NCI-H187 treated with DMSO at 0.1 percent for 48 hours (cell line): ENCODE results near the gene TSC22D2.
"Not testable (repeated sequence)": the region's sequence is repeated elsewhere in the genome, so short reads cannot be mapped to it uniquely, and the experiment has no call there.

Experiments used
- DNase-seq: peaks from one replicate; lab custom pipeline; 2025; lab: John Stamatoyannopoulos, UW

The TSC22D2 gene

GRCh38 chr3:150490277-150490986 is 82.3 kb downstream of the TSC22D2 start:
- DNase-seq, result no peak

- no peak for DNase-seq
Measured at GRCh38 chr3:150494411-150494977, 86.4 kb downstream of the TSC22D2 start.

GRCh38 chr3:150495149-150495548 is 87.1 kb downstream of the TSC22D2 start:
- no peak for DNase-seq

DNA sequence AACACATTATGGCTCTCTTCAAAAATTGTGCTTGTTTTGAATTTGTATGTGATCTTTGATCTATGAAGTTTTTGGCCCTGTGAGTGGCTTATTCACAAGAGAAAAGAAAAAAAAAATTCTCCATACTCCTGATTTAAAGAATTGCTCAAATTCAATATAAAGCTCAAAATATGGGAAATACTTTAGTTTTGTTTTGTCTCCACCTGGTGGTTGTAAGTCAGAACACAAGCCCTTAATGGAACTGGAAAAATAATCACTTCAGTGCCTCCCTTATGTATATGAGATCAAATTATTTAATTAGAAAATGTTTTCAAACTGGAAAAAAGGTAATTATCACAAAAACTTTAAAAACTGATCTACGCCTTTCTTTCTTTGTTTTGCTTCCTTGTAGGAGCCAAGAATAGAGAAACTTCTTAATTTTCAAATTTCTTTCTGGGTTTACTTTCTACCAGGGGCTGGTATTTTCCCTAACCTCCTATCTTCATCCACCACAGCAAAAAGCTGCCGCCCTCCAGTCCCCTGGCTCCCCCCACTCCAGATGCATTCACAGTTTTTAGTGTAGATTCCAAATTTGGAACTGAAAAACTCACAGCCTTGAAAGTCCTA is 87.6 kb downstream of the TSC22D2 start:
- peak; percentile 15 for DNase-seq

GRCh38 chr3:150497956-150498355 is 89.9 kb downstream of the TSC22D2 start:
- DNase-seq, result no peak

DNA sequence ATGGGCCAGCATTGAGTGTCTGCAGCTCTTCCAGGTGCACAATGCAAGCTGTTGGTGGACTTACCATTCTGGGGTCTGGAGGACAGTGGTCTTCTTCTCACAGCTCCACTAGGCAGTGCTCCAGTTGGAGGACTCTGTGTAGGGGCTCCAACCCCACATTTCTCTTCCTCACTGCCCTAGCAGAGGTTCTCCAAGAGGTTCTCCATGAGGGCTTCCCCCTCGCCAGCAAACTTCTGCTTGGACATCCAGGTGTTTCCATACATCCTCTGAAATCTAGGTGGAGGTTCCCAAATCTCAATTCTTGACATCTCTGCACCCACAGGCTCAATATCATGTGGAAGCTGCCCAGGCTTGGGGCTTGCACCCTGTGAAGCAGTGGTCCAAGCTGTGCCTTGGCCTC is 92.9 kb downstream of the TSC22D2 start:
- DNase-seq, result not testable (repeated sequence)

GRCh38 chr3:150503402-150504099 is 95.5 kb downstream of the TSC22D2 start:
- DNase-seq, result no peak

DNA sequence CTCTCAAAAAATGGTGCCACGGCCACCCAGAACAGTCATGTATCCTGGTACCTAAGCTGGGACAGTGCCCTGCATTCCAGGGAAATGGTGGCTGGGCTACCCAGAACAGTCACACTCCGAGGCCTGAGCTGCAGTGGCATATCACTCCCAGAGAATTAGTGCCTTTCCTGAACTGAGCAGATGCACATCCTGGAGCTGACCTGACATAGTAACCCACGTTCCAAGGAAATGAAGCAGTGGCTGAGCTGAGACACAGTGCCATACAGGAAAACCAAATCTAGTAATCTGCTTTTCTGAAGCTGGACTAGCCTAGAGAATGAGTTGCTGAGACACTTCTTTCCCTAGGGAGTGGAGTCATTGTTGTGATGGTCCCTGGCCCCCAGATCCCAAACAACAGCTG is 96.4 kb downstream of the TSC22D2 start:
- no peak for DNase-seq

GRCh38 chr3:150508401-150508800 is 100.3 kb downstream of the TSC22D2 start:
- no peak for DNase-seq

DNA sequence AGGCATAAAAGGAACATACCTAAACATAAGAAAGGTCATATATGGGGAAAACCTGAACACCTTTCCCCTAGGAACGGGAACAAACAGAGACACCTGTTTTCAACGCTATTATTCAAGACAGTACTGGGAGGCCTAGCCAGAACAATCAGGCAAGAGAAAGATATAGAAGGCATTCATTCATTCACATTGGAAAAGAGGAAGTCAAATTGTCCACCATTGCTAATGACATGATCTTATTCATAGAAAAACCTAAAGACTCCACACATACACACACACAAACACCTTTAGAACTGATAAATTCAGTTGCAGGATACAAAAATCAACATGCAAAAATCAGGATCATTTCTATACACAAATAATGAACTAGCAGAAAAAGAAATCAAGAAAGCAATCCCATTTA is 101.7 kb downstream of the TSC22D2 start:
- DNase-seq, result no peak

- no peak for DNase-seq
Measured at GRCh38 chr3:150511122-150511821, 103.2 kb downstream of the TSC22D2 start.

GRCh38 chr3:150515210-150515609 is 107.1 kb downstream of the TSC22D2 start:
- DNase-seq, result no peak
